GF-D8 (cell line): ENCODE data around the gene HSF2.

Source experiments
- DNase-seq: peaks from one replicate; lab custom pipeline; 2025; lab: John Stamatoyannopoulos, UW

HSF2 gene

GRCh38 chr6:122399348-122400120 lies at the start of gene HSF2:
Gene HSF2, plus strand, starts transcription at chr6:122399652. Its CDS starts 86 bp downstream, at chr6:122399738.
- peak; percentile 94 for DNase-seq

- DNase-seq: no peak
Measured at GRCh38 chr6:122352981-122353664, 46.3 kb upstream of the HSF2 start.

- DNase-seq: no peak
Measured at GRCh38 chr6:122360809-122361208, 38.6 kb upstream of the HSF2 start.

- DNase-seq: no peak
Measured at GRCh38 chr6:122361314-122361979, 38.0 kb upstream of the HSF2 start.

GRCh38 chr6:122363769-122364483 lies 35.5 kb upstream of the HSF2 start:
- no peak for DNase-seq

GRCh38 chr6:122365775-122366403 lies 33.6 kb upstream of the HSF2 start:
- DNase-seq: no peak

GRCh38 chr6:122367171-122367570 lies 32.3 kb upstream of the HSF2 start:
- DNase-seq: no peak

- DNase-seq: no peak
Measured at GRCh38 chr6:122369536-122369935, 29.9 kb upstream of the HSF2 start.

- DNase-seq: no peak
Measured at GRCh38 chr6:122372647-122373046, 26.8 kb upstream of the HSF2 start.

GRCh38 chr6:122374307-122374706 lies 25.1 kb upstream of the HSF2 start:
- no peak for DNase-seq

GRCh38 chr6:122376246-122376645 lies 23.2 kb upstream of the HSF2 start:
- no peak for DNase-seq

GRCh38 chr6:122381494-122382265 lies 17.8 kb upstream of the HSF2 start:
- DNase-seq: peak; percentile 17

GRCh38 chr6:122385857-122386612 lies 13.4 kb upstream of the HSF2 start:
- DNase-seq: no peak

GRCh38 chr6:122388945-122389344 lies 10.5 kb upstream of the HSF2 start:
- no peak for DNase-seq

GRCh38 chr6:122389704-122390372 lies 9.6 kb upstream of the HSF2 start:
- DNase-seq: no peak

- no peak for DNase-seq
Measured at GRCh38 chr6:122392564-122393350, 6.7 kb upstream of the HSF2 start.

GRCh38 chr6:122393351-122393896 lies 6.0 kb upstream of the HSF2 start:
- DNase-seq: no peak

GRCh38 chr6:122394016-122394415 lies 5.4 kb upstream of the HSF2 start:
- DNase-seq: no peak

- no peak for DNase-seq
Measured at GRCh38 chr6:122399055-122399347, 451 bp upstream of the HSF2 start.
